ENCODE results near the gene USP3. TPM values are rescaled to one million over a fixed set of nuclear protein-coding genes. Genes with fewer than 3 reads are reported as not detected.

Gene USP3
- total and polyA plus RNA-seq, 2 of the 13 experiments (the other 11 are each of a cell fraction or from before 2014, with no cell fraction given) = 14.3 to 61.2 TPM

GRCh38 chr15:63504979-63505841 is 817 bp downstream of the USP3 start (continued):
- TF ChIP-seq THRA (CRISPR knock-in tag; IDR thresholded peaks at IDR 0.05; ENCODE audit: borderline replicate concordance) (0 out of 2 replicates have a peak, but pooled peaks have one; percentile 28), GZF1 (CRISPR knock-in tag; IDR thresholded peaks at IDR 0.05) (no peak), ZNF101 (CRISPR knock-in tag; IDR thresholded peaks at IDR 0.05; ENCODE audit: borderline replicate concordance, low read depth) (no peak), TAF1 (CRISPR knock-in tag; IDR thresholded peaks at IDR 0.05) (0 out of 2 replicates have a peak, but pooled peaks have one; percentile 25), ARNT2 (CRISPR knock-in tag; IDR thresholded peaks at IDR 0.05; ENCODE audit: low read depth) (no peak), FOXJ3 (CRISPR knock-in tag; IDR thresholded peaks at IDR 0.05; ENCODE audit: borderline replicate concordance) (0 out of 2 replicates have a peak, but pooled peaks have one; percentile 25), ZNF781 (CRISPR knock-in tag; IDR thresholded peaks at IDR 0.05; ENCODE audit: borderline replicate concordance, not compliant biosample characterization) (no peak), ZGPAT (CRISPR knock-in tag; IDR thresholded peaks at IDR 0.05) (no peak), ARID3A (IDR thresholded peaks at IDR 0.05; ENCODE audit: low read depth, low read length) (0 out of 2 replicates have a peak, but pooled peaks have one; percentile 17), MZF1 (CRISPR knock-in tag; IDR thresholded peaks at IDR 0.05; ENCODE audit: borderline replicate concordance) (no peak), MIER2 (CRISPR knock-in tag; IDR thresholded peaks at IDR 0.05) (no peak), AGO2 (optimal IDR thresholded peaks at IDR 0.05; ENCODE audit: low read depth, low read length) (no peak), ZIK1 (CRISPR knock-in tag; IDR thresholded peaks at IDR 0.05; ENCODE audit: borderline replicate concordance, low read depth) (0 out of 2 replicates have a peak, but pooled peaks have one; percentile 28), SMAD3 (CRISPR knock-in tag; IDR thresholded peaks at IDR 0.05) (no peak), PATZ1 (CRISPR knock-in tag; IDR thresholded peaks at IDR 0.05) (peak; percentile 26), RXRB (CRISPR knock-in tag; IDR thresholded peaks at IDR 0.05; ENCODE audit: borderline replicate concordance) (no peak), ZNF296 (CRISPR knock-in tag; conservative IDR thresholded peaks at IDR 0.05) (no peak), CREB1 (IDR thresholded peaks at IDR 0.05) (no peak), CREB1 (CRISPR knock-in tag; IDR thresholded peaks at IDR 0.05) (no peak)
- TF ChIP-seq, protein P1, sequence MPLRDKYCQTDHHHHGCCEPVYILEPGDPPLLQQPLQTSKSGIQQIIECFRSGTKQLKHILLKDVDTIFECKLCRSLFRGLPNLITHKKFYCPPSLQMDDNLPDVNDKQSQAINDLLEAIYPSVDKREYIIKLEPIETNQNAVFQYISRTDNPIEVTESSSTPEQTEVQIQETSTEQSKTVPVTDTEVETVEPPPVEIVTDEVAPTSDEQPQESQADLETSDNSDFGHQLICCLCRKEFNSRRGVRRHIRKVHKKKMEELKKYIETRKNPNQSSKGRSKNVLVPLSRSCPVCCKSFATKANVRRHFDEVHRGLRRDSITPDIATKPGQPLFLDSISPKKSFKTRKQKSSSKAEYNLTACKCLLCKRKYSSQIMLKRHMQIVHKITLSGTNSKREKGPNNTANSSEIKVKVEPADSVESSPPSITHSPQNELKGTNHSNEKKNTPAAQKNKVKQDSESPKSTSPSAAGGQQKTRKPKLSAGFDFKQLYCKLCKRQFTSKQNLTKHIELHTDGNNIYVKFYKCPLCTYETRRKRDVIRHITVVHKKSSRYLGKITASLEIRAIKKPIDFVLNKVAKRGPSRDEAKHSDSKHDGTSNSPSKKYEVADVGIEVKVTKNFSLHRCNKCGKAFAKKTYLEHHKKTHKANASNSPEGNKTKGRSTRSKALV (CRISPR knock-in tag; IDR thresholded peaks at IDR 0.05) = no peak; the same call in 1 of the 2 replicates

Data from HepG2 (cell line).